Measurements from ENCODE around the gene SSU72. TPM values are rescaled to one million over a fixed set of nuclear protein-coding genes. Genes with fewer than 3 reads are reported as not detected.

Gene SSU72
- total RNA-seq: 106 TPM

DNA sequence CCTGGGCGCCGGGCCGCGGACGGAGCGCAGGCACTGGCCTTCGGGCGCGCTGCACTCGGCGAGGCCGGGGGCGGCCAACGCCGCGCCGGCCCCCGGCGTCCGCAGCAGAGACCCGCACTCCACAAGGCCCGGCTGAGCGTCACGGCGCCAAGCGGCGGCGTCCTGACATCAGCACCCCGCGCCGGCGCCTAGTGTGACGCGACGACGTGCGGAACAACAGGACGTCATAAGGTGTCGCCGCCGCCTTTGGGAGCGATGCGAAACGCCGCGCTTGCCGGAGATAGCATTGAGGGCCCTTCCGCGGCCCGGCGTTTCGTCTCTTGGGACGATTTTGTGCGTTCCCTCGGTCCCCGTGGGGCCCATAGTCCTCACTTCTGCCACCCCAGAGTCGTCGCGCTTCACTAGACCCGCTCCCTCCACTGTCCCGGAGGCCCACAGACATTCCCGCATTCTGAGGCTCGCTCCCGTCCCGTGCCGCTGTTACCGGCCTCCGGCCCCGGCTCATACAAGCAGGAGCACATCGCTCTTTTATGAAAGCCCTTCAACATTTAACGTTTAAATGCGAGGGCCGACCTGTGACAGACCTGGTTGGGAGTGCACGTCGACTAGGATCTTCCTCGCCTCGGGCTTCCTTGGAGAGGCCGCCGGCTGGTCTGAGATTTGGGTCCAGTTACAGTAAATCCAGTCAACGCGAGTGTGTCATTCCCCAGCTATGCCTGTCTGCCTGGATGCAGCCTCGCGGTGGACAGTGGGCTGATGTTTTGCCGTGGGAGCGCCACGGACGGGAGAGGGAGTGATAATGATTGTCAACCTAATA, at the start of gene SSU72:
Gene SSU72, minus strand, starts transcription at position 143 of the 817 bp plus-strand sequence. CDS start 306 bp downstream, outside the sequence.
- ATAC-seq: peak; percentile 93

DNA sequence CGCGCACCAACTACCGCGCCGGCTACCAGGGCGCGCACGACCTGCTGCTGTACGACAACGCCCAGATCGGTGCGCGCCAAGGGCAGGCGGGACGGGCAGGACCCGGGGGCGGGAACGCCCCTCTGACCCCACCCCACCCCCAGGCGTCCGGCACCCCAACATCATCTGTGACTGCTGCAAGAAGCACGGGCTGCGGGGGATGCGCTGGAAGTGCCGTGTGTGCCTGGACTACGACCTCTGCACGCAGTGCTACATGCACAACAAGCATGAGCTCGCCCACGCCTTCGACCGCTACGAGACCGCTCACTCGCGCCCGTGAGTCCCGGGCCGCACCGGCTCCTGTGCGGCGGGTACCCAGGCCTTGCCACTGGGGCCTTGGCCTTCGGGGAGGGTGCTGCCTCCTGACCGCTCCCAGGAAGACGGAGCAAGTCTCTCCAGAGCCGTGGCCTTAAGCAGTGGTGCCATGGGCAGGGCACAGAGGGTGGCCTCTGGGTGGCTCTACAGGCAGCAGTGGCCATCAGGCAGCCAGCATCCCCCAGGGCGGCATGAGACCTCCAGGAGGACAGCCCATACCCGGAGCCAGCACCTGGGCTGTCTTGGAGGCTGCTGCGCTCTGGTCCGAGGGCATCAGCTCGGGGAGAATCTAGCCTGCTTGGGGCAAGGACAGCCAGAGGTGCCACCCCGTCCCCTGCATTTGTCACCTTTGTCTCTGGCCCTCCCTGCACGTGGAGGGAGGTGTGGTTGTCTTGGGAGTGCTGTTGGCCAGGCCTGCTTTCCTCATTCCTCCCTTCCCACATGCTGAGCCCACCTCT, 49.2 kb upstream of the SSU72 start:
- no peak for ATAC-seq

DNA sequence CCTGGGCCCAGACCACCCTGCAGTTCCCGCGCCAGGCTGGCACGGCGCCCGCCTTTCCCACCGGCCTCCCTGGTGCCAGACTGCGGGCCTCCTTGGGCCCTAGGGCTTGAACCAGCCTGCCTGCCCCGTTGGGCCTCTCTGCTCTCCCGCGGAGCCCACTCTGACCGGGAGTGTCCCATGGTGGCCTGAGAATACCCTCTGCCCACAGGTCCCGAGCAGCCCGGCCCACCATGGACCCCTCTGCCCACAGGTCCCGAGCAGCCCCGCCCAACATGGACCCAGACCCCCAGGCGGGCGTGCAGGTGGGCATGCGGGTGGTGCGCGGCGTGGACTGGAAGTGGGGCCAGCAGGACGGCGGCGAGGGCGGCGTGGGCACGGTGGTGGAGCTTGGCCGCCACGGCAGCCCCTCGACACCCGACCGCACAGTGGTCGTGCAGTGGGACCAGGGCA, 48.5 kb upstream of the SSU72 start:
- ATAC-seq: no peak

DNA sequence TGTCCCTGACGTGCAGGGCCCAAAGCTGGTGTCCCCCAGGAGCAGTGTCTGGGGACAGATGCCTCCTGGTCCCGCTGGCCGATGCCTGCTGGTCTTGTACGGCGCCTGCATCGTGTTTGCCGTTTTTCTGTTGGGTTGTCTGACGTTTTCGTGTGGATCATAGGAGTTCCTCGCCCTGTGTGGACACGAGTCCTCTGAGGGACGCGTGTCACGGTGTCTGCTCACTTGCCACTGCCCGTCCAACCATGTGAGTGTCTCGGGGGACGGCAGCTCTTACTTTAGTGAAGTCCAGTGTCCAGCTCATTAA, 48.1 kb upstream of the SSU72 start:
- ATAC-seq: no peak

DNA sequence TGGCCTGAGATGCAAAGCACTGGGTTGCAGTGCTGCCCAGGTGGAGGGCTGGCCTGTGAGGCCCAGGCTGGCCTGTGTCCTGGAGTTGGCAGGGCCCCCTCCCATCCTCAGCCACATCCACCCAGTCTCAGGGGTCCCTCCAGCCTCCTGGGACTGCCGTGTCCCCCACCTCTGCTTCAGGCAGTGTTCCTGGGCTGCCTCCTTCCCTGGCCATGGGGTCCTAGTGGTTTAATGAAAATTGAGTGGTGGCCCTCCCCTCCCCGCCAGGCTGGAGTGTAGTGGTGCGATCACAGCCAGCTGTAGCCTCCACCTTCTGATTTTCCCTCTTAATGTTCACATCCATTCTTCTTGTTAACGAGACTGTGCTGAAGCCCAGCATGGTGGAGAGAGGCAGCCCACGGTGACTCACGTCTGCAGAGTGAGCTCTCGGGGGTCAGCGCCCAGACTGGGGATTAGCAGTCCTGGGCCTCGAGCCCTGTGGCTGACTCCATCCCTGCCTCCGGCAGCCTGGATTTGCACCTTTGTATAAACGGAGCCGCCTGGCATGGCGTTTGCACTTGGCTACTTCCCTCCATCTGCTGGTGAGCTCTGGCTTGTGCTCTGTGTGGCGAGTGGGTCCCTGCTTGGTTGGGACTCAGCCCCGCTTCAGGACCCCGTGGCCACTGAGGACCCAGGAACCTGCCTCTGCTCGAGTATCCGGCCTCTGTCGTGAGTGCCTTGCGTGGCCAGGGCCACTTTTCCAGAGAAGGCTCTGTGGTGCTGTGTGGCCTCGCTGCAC, 47.5 kb upstream of the SSU72 start:
- no peak for ATAC-seq

DNA sequence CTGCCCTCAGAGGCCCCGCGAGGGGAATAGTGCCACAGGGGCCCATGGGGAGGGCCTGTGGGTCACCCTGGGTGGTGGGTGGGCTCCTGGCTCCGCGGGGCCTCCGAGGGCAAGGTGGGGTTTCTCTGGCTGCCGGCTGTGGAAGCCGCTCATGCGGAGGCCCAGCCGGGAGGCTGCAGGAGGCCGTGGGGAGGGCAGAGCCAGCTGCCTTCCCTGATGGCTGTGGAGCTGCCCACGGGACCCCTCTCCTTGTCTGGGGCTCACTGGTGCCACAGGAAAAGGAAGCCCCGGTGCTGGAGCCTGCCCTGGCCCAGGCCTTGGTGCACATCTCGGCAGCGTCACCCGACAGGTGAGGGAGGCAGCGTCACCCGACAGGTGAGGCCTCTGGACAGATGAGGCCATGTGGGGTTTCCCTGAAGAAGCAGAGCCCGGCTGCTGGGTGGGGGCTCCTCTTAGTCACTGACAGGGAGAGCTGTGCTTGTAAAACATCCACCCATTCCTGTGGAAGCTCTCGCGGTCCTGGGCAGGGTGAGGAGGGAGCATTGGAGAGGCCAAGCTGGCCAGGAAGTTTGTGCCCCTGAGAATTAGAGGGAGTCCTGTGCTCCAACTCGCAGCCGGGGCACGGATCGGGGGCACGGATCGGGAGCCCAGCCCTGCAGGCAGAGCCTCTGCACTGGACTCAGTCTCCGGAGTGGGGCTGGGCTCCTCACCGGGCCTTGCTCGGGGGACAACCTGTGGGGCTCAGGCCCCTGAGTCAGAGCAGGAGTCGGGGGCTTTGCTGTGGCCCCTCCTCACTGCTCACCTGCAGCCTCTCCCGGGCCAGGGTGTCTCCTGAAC, 46.7 kb upstream of the SSU72 start:
- ATAC-seq: no peak

DNA sequence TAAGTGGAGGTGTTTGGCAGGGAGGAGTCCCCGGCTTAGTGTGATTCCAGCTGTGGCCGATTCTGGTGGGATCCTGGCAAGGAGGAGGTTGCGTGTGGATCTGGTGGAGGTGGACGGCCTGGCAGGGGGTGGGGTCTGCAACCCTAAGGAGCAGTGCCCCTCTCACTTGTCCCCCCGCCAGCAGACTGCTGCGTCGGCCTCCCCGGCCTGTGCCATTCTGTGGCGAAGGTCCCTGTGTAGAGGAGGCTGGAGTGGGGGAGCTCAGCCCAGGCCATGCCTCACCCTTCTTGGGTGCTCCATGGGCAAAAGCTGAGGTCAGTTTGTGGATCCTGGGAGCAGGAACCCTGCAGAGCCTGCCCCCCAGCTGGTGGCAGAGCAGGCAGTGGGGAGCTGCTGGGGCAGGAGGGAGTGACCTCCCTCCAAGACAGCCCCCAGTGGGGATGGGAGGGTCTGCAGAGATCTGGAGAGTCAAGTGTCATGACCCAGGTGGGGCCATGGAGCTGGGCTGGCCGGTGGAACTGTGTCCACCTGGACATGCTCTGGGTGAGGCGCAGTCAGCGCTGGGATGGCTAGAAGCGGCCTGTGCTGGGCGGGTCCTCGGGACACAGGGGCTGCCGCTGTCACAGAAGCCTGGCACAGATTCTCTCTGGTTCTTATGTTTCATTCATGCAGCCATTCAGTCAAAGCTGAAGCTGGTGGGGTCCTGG, 45.9 kb upstream of the SSU72 start:
- ATAC-seq: no peak

DNA sequence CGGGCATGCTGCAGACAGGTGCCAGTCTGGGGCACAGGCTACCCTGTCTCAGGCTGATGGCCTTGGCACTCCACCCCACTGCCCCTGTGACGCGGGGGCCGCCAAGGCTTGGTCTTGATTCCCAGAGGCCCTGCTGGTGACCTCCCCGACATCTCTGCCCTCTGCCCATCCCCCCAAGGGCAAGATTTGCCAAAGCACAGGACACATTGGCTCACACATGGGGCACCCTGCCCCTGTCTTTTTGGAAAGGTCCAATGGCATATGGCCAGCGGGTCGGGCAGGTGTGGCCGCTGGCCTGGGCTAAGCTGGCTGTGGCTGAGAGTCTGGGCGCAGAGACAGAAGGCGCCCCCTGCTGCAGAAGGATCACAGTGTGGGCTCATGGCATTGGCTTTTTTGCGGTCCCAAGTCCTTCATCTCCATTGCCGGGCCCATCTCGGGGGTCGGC, 45.3 kb upstream of the SSU72 start:
- no peak for ATAC-seq

DNA sequence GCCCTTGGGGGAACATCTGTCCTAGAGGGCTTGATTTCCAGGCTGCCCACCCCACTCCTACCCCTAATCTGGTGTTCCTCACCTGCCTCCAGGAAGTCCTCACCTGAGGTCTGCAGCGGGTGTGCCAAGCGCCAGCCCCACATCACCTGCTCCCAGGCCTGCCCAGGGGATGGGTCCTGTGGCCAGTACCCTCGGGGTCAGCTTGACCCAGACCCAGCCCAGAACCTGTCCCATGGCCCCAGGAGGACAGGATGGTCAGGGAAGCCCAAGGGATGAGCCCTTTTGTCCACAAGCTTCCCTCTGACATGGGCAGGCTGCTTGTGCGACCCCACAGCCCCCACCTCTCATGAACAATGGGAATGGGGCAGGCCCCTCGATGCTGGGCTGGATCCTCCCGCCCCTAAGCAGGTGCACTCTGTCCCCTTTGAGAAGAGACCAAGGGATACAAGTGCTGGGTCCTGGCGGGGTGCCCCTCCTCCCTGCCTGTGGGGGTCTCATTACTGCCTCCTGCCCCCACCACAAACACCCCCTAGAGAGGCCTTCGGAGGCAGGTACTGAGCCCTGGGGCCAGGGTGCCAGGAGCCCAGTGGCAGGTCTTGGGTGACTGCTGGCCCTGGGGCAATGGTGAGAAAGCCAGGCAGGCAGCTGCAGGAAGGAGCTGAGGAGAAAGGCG, 43.9 kb upstream of the SSU72 start:
- no peak for ATAC-seq

DNA sequence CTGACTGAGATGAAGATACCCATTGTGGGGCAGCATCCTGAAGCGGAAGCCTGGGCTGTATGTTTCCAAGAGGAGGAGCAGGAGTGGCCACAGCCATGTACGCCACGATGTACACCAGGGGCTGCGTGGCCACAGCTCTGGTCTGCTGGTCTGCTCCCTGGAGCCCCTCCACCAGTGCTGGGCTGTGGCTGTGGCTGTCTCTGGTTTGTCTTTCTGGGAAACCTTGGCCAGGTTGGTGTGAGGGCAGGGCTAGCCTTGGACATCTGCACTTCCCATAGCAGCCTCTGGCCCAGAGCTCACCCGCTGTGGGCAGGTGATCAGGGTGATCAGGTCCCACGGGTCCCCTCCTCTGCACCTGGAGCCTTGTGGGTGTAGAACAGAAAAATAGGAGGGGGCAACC, 43.3 kb upstream of the SSU72 start:
- no peak for ATAC-seq

DNA sequence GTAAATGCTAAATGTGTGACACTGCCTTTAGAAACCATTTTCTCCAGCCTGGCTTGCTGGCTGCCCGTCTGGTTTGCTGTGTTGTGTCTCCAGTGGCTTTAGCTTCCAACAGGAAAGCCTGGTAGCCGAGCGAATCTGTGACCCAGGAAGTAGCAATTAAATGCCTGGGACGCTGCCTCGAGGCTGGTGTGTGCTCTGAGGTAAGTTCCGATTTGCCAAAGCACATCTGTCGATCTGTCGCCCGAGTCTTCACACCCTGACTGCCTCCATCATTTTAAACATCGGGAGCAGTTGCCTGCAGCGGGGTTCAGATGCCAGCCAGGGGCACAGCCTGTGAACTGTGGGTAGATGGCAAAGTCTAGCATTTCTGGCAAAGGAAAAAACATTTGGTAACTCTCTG, 42.9 kb upstream of the SSU72 start:
- no peak for ATAC-seq

DNA sequence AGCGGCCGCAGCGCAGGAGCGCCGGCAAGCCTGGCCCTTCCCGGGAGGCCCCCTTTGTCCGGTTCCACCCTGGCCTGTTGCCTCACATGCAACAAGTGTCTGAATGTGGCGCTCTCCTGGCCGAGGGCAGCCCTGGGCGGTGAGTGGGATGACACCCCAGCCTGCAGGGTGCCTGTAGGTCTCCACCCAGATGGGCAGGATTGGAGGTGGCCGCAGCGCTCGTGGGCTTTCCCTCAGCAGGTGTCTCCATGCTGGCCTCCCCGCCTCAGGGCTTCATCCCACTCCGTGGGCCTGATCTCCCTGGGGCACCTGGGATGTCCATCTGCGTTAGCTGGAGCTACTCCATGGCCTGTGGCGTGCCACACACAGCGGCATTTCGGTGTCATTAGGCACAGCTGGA, 42.2 kb upstream of the SSU72 start:
- ATAC-seq: peak; percentile 0

DNA sequence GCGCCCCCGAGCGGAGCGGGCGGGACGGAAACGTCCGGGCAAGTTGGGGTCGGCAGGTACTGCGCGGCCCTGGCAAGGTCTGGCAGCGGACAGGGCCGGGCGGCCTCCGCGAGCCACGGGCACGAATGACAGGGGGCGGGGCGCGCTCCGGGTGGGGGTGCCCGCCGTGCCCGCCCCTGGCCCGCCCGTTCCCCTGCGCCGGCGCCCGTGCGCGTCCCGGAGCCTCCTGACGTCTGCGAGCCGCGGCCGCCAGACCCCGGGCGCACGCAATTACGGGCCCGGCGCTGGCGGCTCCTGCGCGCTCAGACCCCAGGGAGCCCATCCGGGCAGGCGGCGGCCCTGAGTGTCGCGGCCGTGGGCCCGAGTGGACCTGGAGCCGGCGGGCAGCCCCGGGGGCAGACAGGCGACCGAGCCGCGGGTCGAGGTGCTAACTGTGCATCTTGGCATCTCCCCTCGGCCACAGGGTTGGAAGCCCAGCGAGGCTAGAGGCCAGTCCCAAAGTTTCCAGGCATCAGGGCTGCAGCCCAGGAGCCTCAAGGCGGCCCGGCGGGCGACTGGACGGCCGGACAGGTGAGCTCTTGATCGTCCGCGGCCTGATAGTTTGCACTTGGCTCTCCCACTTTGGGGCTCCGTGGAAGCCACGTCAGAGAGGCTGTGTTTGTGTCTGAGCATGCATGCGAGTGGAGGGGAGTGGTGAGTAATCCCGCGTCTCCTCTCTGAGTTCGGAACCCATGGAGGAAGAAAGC, 41.6 kb upstream of the SSU72 start:
- ATAC-seq: peak; percentile 49

DNA sequence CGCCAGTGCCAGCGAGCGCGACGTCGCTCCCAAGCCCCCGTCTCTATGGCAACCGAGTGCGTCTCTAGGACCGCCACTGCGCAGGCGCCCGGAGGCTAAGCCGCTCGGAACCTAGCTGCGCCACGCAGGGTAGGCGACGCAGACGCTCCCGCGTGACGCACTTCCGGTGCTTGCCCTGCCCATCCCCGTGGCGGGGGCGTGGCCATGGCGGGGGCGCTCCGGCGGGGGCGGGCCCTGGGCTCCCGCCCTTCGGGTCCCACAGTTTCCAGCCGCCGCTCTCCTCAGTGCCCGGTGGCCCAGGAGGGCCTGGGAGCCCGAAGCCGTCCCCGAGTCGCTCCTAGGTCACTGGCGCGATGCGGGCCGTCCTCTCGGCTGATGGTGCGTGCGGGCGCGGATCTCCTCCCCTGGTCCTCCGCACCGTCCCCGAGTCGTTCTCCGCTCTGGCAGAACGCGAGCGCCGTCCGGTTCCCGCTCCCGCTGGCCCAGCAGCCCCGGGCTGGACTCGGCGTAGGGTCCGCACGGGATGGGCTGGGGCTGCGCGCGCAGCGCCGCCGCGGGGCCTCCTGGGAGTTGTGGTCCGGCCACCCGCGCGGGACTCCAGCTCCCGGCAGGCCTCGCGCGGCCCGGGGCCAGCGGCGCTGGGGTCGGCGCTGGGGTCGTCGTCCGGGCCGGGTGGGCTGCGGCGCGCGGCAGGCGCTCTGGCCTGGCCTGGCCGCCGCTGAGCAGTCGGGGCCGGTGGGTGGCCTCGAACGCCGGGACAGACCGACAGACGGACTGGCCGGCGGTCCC, 40.8 kb upstream of the SSU72 start, which contains the start of gene MIB2:
Gene MIB2, plus strand, starts transcription at position 245 of the 789 bp plus-strand sequence. CDS start 7,953 bp downstream, outside the sequence.
- ATAC-seq: peak; percentile 93

DNA sequence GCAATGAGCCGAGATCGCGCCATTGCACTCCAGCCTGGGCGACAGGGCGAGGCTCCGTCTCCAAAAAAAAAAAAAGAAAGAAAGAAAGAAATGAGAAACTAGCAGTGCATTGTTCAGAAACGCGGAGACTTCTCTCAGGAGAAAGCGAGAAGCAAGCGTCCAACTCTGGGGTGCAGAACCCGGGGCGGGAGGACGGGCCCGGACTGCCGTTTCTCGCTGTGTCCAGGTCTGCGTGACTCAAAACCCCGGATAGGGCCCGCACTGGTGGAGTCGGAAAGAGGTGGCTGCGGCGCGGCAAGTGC, 40.2 kb upstream of the SSU72 start:
- no peak for ATAC-seq

DNA sequence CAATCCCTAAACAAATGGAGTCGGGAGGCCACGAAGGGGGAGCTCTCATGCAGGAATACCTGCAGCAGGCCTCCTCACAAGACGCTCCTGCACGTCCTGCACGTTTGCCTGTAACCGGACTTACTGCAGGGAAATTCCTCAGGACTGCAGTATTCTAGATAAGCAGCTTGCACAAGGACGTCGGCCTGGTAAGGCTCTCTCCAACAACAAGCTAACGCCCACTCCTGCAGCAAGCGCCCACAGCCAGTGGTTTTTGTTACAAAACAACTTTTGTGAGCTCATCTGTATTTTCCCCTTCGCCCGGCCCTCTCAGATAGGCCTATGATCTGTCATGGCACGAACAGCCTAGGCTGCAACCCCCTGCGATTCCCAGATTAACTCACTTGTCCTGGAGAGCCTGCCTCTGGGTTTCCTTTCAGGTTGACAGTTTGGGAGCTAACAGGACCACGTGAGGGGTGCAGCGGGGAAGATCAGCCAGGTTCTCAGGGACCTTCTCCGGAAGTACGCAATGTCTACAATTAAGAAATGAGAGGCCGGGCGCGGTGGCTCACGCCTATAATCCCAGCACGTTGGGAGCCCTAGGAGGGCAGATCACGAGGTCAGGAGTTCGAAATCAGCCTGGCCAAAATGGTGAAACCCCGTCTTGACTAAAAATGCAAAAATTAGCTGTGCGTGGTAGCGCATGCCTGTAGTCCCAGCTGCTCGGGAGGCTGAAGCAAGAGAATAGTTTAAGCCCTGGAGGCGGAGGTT, 39.7 kb upstream of the SSU72 start:
- peak; percentile 14 for ATAC-seq

DNA sequence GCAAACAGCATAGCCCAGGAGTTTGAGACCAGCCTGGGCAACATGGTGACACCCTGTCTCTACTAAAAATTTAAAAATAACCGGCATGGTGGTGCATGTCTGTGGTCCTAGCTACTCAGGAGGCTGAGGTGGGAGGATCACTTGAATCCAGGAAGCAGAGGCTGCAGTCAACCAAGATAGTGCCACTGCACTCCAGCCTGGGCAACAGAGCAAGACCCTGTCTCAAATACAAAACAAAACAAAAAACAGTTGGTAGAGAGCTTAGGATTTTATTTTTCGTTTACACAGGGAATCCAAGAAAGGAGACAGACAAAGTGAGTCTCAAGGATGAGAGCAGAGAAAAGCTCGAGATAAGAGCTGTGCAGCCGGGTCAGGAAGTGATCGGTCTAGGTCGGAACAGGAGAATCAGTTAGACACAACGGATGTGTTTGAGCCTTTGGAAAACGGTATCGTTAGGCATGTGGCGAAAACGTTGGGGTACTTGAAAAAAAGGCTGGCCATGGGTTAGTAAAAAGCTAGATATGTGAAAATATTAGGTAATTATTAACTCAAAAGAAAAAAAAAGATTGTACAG, 38.9 kb upstream of the SSU72 start:
- ATAC-seq: no peak

DNA sequence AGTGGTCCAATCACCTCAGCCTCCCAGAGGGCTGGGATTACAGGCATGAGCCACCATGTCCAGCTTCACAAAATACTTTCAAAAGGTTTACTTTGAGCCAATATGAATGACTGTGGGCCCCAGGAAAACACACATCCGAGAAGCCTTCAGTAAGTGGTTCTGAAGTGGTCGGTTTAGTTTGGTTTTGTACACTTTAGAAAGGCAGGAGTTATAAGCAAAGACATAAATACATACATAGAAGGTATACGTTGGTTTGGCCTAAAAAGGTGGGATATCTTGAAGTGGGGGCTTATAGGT, 37.4 kb upstream of the SSU72 start:
- ATAC-seq: no peak
